Endothelial cell of umbilical vein (primary cell): ENCODE results near the gene C1orf198.
"Not testable (repeated sequence)": the region's sequence is repeated elsewhere in the genome, so short reads cannot be mapped to it uniquely, and the experiment has no call there.

Experiments used
- CTCF ChIP-seq, 2 donors: IDR thresholded peaks; 1 replicate in 1 of 2; 2 replicates in 1 of 2; pipeline ENCODE4 v1.5.1; 2011; ENCODE audit warnings: low read length in 2 of 2, mild to moderate bottlenecking in 2 of 2, moderate library complexity in 2 of 2, control low read depth in 1 of 2, inconsistent platforms in 1 of 2, low read depth in 1 of 2; ENCODE audit not compliant: insufficient read depth in 1 of 2; ENCODE audit errors: extremely low read depth in 1 of 2
- EZH2 ChIP-seq: IDR thresholded peaks from 2 replicates; pipeline ENCODE4 v1.6.1; 2012; ENCODE audit warnings: borderline replicate concordance, low read depth, mild to moderate bottlenecking, moderate library complexity, low read length, inconsistent platforms; ENCODE audit not compliant: severe bottlenecking
- GATA2 ChIP-seq: IDR thresholded peaks from 2 replicates; pipeline ENCODE4 v1.7.0; 2011; ENCODE audit warnings: low read depth, mild to moderate bottlenecking, moderate library complexity, mixed read lengths, low read length; ENCODE audit not compliant: insufficient read length, insufficient read depth
- JUN ChIP-seq: IDR thresholded peaks from 2 replicates; pipeline ENCODE4 v1.6.1; 2011; ENCODE audit warnings: borderline replicate concordance, low read depth; ENCODE audit not compliant: insufficient read length, insufficient read depth
- MAX ChIP-seq: IDR thresholded peaks from 2 replicates; pipeline ENCODE4 v1.6.1; 2011; ENCODE audit not compliant: insufficient read depth, insufficient read length
- MYC ChIP-seq: IDR thresholded peaks from one replicate; pipeline ENCODE4 v1.6.1; 2011; ENCODE audit warnings: mild to moderate bottlenecking, low read depth, low read length
- POLR2A ChIP-seq: IDR thresholded peaks from 2 replicates; pipeline ENCODE4 v1.6.1; 2012; ENCODE audit warnings: low read depth, mild to moderate bottlenecking, control low read depth, low read length
- POLR2AphosphoS5 ChIP-seq: IDR thresholded peaks from 2 replicates; pipeline ENCODE4 v1.6.1; 2012; ENCODE audit warnings: low read depth, mild to moderate bottlenecking, control low read depth, low read length, moderate library complexity; ENCODE audit not compliant: insufficient read depth

GRCh38 chr1:230845184-230845583 is 23.1 kb downstream of the C1orf198 start:
- not testable (repeated sequence) for TF ChIP-seq CTCF (IDR thresholded peaks at IDR 0.05; ENCODE audit: extremely low read depth in 1 of 2, insufficient read depth in 1 of 2, low read depth in 1 of 2, low read length in 2 of 2); GATA2; POLR2A; EZH2; MAX; POLR2AphosphoS5; MYC; JUN
